Stromal cell of bone marrow (primary cell): ENCODE measurements around the gene FAM111B.
A peak's percentile ranks its signal among the peaks of the same experiment; 100 is the strongest.
"Not testable (repeated sequence)": the region's sequence is repeated elsewhere in the genome, so short reads cannot be mapped to it uniquely, and the experiment has no call there.

Experiments
- DNase-seq: peaks from one replicate; pipeline ENCODE4 v3.0.0-alpha.2; 2012; ENCODE audit warnings: low read depth

FAM111B gene

DNA sequence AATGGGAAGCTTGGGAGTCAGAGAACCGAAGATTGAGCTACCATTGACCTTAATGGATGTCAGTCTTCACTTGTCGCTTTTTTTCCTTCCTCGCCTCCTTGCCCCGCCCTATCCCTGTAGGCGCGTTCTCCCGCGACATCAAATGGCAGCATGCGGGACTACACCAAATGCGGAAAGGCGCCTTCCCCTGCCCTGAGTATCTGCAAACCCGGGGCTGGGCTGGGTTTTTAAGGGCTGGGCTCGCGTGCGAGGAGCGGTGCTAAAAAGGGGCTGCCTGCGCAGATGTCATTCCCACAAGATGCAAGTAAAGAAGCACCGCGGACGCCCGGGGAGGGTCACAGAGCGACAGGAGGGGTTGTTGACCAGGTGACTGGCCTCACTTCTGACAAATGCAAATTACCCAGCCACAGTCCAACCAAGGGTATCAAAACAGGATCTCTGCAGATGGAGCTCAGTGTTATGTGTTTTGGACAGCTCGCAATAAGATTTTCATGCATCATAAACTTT is 4.7 kb upstream of the FAM111B start:
- peak; percentile 19 for DNase-seq

DNA sequence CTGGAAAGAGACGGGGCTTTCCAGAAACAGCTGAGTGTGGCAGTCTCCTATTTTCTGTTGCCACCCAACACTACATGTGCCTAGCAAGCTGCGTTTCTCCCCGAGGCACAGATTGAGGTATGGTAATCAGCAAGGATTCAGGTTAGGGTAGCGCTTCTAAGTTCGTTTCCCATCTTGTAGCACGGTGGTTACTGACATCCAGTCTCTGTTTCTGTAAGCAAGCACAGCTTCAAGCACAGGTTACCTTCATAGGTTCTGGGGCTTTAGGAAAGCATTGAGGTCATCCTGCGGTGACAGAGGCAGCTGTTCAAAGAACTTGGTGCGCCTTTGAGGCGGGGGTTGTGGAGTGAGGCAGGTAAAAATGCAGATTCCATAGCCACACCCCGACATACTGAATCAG is 684 bp downstream of the FAM111B start:
- not testable (repeated sequence) for DNase-seq

DNA sequence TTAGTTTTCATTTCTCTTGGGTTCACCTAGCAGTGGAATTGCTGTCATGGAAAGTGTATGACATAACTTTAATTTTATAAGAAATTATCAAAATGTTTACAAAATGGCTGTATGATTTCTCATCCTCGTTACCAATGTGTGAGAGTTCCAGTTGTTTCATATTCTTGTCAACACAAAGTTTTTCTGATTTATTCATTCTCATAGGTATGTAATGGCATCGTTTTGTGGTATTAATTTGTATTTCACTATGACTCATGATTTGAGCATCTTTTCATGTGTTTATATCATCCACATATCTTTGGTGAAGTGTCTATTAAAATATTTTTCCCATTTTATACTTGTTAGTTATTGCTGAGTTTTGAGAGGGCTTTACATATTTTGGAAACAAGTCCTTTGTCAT is 5.5 kb downstream of the FAM111B start:
- DNase-seq = no peak

DNA sequence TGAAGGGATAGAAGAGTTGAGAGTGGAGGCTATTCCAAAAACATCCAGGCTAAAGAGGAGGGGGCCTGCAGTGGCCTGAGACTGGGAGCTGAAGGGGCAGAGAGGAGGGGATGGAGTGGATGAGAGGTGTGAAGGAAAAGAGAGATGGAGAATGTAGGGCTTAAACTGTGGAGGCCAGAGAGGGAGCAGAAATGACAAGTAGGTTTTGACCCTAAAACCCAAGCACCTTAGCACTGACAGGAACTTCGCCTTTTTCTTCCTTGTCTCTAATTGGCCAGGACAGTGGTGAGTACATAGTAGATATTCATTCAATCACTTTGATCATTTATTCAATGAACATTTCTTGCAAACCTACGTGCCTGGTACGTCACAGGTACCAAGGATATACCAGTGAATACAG is 7.3 kb downstream of the FAM111B start:
- no peak for DNase-seq

DNA sequence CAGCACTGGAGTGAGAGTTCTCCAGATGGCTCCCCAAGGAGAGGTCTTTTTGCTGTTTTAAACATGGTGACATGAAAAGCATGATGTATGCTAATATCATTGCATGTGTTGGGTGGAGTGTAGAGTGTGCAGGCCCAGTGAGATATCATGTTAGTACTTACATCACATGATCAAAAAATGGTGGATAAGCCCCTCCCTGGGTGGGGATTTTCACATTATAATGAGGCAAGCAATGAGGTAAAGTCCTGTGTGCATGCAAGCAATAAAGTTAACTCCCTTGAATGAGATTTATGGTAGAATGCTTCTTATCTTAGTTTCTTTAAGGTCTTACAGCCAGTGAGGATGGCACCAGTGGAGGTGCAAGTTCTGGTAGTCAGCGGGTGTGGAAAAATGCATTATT is 8.5 kb downstream of the FAM111B start:
- no peak for DNase-seq

DNA sequence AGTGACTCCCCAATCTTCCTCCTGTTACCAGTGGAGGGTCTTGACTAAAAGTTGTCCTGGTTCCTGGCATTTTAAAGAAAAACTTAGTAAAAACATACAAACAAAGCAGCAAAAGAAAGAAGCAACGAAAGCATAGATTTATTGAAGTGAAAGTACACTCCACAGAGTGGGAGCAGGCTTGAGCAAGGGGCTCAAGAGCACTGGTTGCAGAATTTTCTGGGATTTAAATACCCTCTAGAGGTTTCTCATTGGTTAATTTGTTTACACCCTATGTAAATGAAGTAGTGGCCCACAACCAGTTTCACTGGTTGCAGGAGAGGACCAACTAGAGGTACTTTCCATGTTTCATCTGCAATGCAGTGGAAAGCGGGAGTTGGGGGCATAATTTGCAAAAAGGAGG is 10.7 kb downstream of the FAM111B start:
- DNase-seq = no peak

DNA sequence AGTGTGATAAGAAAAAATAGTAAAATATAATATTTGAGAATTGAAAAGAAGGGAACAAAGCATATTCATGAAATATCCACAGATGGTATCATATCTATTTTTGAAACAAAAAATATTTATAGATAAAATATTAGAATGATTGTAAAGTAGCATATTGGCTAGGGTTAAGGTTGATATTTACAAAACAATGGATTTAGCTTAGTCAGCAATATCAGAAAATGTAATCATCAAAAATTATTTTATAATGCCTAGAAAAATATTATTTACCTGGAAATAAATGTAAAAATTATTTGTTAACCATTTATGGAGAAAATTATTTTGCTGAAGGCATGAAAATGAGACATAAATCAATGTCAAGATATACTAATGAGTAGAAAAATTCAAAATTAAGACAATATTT is 12.8 kb downstream of the FAM111B start:
- DNase-seq = no peak

DNA sequence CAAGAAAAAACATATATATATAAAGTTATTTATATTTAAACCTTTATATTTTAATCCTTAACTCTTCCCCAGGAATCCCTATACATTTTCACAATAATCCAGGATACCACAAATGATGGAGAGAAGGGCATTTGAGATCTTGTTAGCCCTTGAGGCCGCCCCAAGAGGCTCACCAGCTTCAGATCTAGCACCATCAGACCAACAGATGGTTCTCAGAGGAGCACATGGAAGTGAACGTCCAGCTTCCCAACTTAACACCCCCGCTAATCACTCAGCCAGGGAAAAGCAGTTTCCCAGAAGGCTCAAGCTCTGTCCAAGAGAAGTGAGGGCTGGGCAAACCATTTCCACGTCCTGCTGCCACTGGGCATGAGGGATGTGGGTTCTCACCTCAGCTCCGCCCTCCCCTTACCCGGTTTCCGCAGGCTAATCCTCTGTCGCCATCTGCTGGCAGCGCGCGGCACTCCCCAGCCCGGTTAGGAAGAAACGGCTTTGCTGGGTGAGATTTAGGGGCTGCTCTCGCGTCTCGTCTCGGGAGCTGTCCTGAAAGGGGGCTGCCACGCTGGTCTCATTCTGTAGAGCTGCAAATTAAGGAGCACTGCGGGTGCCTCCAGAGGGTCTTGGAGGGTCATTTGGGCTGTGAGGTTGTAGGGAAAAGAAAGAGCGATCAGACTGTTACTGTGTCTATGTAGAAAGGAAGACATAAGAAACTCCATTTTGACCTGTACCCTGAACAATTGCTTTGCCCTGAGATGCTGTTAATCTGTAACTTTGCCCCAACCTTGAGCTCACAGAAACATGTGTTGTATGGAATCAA is 28.8 kb downstream of the FAM111B start:
- DNase-seq = peak; percentile 34

DNA sequence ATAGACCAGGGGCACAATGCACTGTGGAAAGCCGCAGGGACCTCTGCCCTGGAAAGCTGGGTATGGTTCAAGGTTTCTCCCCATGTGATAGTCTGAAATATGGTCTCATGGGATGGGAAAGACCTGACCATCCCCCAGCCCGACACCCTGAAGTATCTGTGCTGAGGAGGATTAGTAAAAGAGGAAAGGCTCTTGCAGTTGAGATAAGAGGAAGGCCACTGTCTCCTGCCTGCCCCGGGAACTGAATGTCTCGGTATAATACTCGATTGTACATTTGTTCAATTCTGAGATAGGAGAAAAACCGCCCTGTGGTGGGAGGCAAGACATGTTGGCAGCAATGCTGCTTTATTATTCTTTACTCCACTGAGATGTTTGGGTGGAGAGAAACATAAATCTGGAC is 29.5 kb downstream of the FAM111B start:
- DNase-seq = not testable (repeated sequence)

DNA sequence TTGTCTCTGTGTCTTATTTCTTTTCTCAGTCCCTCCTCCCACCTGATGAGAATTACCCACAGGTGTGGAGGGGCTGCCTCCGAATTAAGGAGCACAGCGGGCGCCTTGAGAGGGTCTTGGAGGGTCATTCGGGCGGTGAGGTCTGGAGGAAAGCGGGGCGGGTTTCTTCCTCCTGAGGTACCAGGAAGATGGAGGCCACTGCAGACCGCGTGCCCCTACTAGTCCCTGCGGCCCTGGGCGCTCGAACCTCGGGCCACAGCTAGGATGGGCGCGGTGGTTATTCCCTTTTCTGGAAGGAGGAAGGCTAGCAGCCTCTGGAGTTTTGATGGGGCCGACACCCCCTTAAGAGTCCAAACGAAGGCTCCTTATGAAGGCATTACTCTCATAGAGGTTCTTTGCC is 30.2 kb downstream of the FAM111B start:
- DNase-seq = no peak

DNA sequence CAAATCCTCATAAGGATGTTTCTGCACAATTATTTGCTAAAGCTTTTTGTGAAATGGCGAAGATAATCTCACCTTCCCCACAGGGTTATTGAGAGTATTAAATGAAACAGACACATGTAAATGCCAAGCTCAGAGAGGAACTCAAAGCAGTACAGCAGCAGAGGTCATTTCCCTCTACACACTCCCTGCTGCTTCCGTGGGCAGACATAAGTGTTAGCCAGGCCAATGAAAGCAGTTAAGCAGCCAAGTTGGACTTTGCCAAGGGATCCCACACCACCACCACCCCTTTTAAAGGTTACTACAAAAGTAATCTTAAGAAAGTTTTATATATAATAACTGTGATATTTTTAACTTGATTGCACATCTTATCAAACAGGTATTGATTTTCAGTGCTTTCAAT is 31.6 kb downstream of the FAM111B start:
- DNase-seq = no peak

DNA sequence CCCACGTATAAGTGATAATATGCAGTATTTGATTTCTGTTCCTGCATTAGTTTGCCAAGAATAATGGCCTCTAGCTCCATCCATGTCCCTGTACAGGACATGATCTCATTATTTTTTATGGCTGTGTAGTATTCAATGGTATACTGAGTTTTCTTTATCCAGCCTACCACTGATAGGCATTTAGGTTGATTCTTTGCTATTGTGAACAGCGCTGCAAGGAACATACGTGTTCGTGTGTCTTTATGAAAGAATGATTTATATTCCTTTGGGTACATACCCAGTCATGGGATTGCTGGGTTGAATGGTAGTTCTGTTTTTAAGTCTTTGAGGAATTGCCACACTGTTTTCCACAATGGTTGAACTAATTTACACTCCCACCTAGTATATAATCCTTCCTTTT is 34.2 kb downstream of the FAM111B start:
- DNase-seq = no peak

DNA sequence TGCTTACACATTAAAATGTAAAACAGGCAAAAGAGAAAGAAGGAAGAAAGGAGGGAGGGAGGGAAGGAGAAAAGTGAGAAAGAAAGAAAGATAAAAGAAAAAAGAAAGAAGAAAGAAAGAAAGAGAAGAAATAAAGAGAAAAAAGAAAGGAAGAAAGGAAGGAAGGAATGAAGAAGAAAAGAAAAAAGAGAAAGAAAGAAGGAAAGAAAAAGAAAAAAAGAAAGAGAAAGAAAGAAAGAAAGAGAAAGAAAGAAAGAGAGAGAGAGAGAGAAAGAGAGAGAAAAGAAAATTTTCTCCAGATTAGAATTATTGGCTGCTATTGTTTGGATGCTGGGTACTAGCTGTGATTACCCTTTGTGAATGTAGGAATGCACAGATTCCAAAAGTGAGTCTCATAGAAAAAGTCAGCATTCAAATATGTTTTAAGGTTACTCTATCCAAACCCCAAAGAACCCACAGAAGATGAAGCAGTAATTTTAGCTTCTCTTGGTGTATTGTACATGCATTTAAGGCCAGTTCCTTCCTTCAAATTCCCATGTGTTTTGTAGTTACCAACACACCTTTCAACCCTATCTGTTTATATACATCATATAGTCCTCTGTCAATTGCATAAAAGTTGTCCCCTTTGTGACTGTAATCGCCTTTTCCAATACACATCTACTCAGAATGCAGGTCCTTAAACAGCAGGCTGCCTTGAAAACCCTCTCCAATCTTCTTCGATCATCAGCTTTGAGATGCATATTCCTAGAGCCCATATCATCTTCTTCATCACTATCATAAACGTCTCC is 34.8 kb downstream of the FAM111B start:
- no peak for DNase-seq

DNA sequence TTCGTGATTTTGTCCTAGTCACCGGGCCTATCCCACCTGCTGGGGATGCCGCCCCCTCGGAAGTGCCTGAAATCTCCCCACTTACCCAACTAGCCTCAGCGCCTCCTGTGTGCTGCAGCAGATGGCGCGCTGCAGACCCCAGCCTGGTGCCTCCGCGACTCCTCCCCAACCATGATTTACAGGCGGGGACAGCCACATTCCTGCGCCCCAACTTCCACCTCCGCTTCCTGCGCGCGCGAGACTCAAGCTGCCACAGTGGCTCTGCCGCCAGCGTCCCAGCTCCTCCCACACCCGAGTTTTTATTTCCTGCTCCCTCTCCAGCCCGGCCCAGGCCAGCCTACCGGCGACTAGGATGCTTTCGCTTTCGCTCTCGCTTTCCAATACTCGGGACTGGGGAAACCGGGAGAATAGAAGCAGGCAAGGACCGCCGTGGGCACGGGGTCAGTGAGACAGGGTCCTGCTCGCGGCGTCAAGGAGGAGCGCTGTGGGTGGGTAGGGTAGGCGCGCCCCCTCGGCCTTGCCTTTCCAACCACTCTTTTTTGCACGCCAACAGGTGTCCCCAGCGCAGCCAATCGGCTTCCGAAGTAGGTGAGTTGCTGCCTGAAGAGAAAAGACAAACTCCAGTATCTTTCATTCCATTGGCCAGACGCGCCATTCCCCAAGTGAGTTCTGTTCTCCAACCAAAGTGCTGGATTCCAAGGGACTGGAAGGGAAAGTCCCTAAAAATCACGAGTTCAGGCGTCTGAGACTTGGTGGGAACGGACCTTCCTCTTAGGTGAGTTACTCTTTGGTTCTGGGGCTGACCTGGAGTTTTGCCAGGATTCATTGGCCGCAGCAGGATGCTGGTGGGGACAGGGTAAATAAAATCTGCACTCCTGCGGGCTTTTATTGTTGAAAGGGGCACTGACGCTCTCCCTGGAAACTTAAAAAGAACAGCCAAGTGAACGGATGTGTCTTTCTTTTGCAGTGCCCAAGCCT is 35.8 kb downstream of the FAM111B start, which contains the start of gene FAM111A:
Gene FAM111A (plus strand): TSS at position 327 of the 978 bp plus-strand sequence. CDS start 6,017 bp downstream, outside the sequence.
- DNase-seq = peak; percentile 72

DNA sequence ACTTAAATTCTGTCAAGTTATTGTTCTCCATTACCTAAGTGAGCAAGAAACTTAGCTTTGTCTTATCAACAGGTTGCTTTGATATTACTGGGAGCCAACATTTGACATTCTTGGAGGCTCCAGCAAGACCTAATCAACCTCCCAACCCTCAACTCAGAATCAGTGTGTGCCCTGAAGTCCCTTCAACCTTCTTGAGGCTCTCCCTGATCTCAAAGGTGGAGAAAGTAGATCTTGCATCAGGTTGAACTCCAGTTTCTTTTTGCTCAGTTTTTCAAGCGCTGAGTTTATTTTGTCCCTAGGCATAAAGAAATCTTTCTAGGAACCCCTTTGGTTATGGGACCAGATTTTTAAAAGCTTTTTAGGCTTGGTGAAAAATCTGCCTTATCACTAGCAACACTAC is 37.1 kb downstream of the FAM111B start:
- no peak for DNase-seq

DNA sequence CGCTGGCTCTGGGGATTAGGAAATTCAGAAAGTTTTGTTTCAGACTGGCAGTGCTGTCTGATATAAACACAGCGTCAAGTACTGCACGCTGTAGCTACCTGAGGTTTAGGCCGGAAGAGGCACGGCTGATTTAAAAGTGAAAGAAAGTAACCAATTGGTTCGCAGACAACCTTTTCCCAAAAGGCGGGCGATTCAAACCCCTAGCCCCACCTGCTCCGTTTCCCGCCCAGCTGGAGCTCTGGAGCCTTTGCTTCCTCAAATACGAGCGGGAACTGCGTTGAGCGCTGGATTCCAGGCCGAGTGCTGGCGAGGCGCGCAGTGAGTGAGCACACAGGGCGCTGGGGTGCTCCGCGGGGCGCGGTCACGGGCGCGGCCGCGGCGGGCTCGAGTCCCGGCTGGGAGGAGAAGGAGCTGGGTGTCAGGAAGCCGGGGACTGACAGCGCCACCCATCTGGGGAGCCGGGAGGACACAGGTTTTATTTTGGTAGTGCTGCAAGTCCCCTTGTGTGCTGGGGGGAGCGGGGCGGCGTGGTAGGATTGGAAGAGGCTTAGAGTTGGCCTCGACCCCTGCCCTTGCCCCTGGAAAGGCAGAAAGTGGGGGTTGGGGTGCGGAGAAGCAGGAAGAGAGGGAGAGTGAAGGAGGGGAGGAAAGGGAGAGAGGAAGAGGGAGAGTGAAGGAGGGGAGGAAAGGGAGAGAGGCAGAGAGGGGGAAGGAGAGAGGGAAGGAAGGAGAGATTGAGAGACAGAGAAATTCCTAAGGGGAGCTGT is 37.7 kb downstream of the FAM111B start:
- peak; percentile 78 for DNase-seq

DNA sequence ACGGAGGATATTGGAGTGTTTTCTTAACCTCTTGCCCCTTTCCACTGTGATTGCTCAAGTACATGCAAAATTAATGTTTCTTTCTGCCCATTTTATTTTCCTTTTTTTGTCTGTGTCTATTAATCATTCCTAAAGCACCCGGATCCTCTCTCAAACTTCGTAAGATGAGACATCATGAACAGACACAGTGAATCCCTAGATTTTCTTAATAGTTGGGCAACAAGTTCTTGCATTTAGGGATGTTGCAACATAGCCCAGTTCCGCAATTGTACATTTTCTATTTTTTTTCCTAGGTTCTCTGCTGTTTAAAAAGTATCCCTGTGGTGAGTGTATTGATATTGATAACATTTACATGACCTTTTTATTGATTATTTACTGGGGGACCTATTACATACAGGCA is 38.5 kb downstream of the FAM111B start:
- DNase-seq = peak; percentile 62

DNA sequence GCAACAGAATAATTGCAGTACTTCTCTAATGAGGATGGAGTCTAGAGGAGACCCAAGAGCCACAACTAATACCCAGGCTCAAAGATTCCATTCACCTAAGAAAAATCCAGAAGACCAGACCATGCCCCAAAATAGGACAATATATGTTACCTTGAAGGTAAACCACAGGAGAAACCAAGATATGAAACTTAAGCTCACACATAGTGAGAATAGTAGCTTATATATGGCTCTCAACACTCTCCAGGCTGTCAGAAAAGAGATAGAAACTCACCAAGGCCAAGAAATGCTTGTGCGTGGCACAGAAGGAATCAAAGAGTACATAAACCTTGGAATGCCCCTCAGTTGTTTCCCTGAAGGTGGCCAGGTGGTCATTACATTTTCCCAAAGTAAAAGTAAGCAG is 44.7 kb downstream of the FAM111B start:
- DNase-seq = no peak

DNA sequence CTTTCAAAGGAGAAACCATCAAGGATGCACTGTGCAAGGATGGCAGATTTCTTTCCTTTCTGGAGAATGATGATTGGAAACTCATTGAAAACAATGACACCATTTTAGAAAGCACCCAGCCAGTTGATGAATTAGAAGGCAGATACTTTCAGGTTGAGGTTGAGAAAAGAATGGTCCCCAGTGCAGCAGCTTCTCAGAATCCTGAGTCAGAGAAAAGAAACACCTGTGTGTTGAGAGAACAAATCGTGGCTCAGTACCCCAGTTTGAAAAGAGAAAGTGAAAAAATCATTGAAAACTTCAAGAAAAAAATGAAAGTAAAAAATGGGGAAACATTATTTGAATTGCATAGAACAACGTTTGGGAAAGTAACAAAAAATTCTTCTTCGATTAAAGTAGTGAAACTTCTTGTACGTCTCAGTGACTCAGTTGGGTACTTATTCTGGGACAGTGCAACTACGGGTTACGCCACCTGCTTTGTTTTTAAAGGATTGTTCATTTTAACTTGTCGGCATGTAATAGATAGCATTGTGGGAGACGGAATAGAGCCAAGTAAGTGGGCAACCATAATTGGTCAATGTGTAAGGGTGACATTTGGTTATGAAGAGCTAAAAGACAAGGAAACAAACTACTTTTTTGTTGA is 45.4 kb downstream of the FAM111B start:
- no peak for DNase-seq

DNA sequence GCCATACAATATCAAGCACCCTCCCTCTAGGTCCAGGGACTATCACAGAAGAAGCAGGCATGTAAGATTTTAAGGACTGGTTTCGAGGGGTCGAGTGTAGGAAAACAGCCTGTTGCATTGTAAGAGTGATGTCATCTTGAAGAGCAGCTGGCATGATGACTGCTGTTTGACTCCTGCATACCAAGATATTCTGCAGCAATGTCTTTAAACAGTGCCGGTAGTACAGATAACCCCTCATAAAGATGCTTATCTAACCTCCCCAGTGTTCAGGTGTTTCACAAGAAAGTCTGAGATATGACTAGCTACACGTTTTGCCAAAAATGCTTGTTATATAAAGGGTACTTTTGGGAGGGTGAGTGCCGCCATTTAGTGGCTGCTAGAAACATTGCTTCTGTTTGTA is 47.6 kb downstream of the FAM111B start:
- DNase-seq = no peak

DNA sequence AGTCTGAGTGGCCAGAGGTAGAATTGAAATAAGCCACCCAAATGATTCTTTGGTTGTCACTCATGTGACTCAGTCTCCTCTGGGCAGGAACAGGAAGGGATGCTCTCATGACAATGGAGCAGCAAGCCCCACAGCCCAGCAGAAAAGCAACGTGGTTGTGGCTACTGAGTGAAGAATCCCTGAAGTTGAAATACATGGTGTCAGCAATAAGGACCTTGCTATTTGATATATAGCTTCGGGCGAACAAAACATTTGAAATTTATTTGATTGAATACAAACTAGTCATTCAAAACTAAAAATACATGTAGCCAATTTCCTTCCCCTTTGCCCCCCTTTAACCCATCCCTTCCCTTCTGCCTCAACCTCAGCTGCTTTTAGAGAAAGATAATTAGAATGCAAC is 50.4 kb downstream of the FAM111B start:
- no peak for DNase-seq
